NCI-H146 (cell line): ENCODE data around the gene SLC22A7.

Source experiments
- DNase-seq: peaks from one replicate; lab custom pipeline; 2025; lab: John Stamatoyannopoulos, UW

The SLC22A7 gene

GRCh38 chr6:43297644-43298564, at the start of gene SLC22A7:
Gene SLC22A7, plus strand, starts transcription at chr6:43298260. Its CDS starts 99 bp downstream, at chr6:43298359.
- no peak for DNase-seq

- no peak for DNase-seq
Measured at GRCh38 chr6:43248791-43249190, 49.3 kb upstream of the SLC22A7 start.

GRCh38 chr6:43250992-43251373, 47.1 kb upstream of the SLC22A7 start:
- DNase-seq, result no peak

- no peak for DNase-seq
Measured at GRCh38 chr6:43253401-43253800, 44.7 kb upstream of the SLC22A7 start.

GRCh38 chr6:43254138-43254817, 43.8 kb upstream of the SLC22A7 start:
- DNase-seq, result no peak

GRCh38 chr6:43254846-43255245, 43.2 kb upstream of the SLC22A7 start:
- no peak for DNase-seq

- no peak for DNase-seq
Measured at GRCh38 chr6:43255408-43256054, 42.5 kb upstream of the SLC22A7 start.

- no peak for DNase-seq
Measured at GRCh38 chr6:43256670-43257366, 41.2 kb upstream of the SLC22A7 start.

GRCh38 chr6:43257367-43258145, 40.5 kb upstream of the SLC22A7 start:
- no peak for DNase-seq

- DNase-seq, result no peak
Measured at GRCh38 chr6:43258180-43258579, 39.9 kb upstream of the SLC22A7 start.

GRCh38 chr6:43258807-43259686, 39.0 kb upstream of the SLC22A7 start:
- no peak for DNase-seq

GRCh38 chr6:43260791-43261190, 37.3 kb upstream of the SLC22A7 start:
- no peak for DNase-seq

GRCh38 chr6:43261198-43261597, 36.9 kb upstream of the SLC22A7 start:
- no peak for DNase-seq

- no peak for DNase-seq
Measured at GRCh38 chr6:43262000-43262779, 35.9 kb upstream of the SLC22A7 start.

GRCh38 chr6:43262780-43263313, 35.2 kb upstream of the SLC22A7 start:
- DNase-seq, result no peak

GRCh38 chr6:43263314-43264178, 34.5 kb upstream of the SLC22A7 start:
- peak; percentile 62 for DNase-seq

GRCh38 chr6:43264599-43265145, 33.4 kb upstream of the SLC22A7 start:
- DNase-seq, result no peak

GRCh38 chr6:43265564-43265963, 32.5 kb upstream of the SLC22A7 start:
- no peak for DNase-seq
